HepG2 (cell line): ENCODE data around the gene PRR14. TPM values are rescaled to one million over a fixed set of nuclear protein-coding genes. Genes with fewer than 3 reads are reported as not detected.
A peak's percentile ranks its signal among the peaks of the same experiment; 100 is the strongest.

Experiments used
- ATAC-seq: fragments of 200-7000 bp; cut with Tn5 transposase; 3 replicates; pipeline ENCODE4 v1.9.1; 2020; ENCODE audit warnings: mild to moderate bottlenecking, moderate library complexity
- BruUV-seq: library from RNA; stranded (reverse); fragments of 400-500 nt; replicated peaks from 2 replicates; lab custom pipeline; 2021; lab: Mats Ljungman, UMichigan
- CTCF ChIA-PET: fragments of 300-600 bp; formaldehyde crosslinking; extraction: SDS; loops from one replicate; lab custom pipeline; 2021; ENCODE audit warnings: low total read pairs, inconsistent platforms, low intra/inter-chr PET ratio; lab: Yijun Ruan, JAX
- POLR2A ChIA-PET: fragments of 350-600 bp; sonication (Branson Sonifier 250); formaldehyde crosslinking; loops from one replicate; lab custom pipeline; 2020; ENCODE audit warnings: antibody characterized with exemption, inconsistent platforms; lab: Yijun Ruan, JAX
- DNase-seq: peaks from one replicate; pipeline ENCODE4 v3.0.0-alpha.2; 2015; ENCODE audit warnings: low spot score
- FAIRE-seq: peaks from 3 replicates; lab custom pipeline; 2011; peaks lifted over from hg19 to GRCh38; lab: Jason Lieb, UNC
- H2AFZ ChIP-seq: one replicate; pipeline ENCODE4 v1.6.1; 2011; ENCODE audit warnings: low read length, inconsistent platforms
- H3K27ac ChIP-seq: fragments of 300-600 bp; 3 replicates; pipeline ENCODE4 v1.8.0; 2011; ENCODE audit warnings: mixed run types, mild to moderate bottlenecking, mixed read lengths, low read length, inconsistent platforms; ENCODE audit not compliant: insufficient read depth; ENCODE audit errors: extremely low read length
- H3K27me3 ChIP-seq, 2 experiments: fragments of 200-600 bp in 1 of 2; 2 replicates in 1 of 2; 3 replicates in 1 of 2; pipeline versions ENCODE4 v1.6.0 to v1.8.0; 2011; ENCODE audit warnings: low read length in 2 of 2, mild to moderate bottlenecking in 2 of 2, moderate library complexity in 2 of 2, inconsistent platforms in 1 of 2; ENCODE audit not compliant: insufficient read depth in 2 of 2, control insufficient read depth in 1 of 2
- H3K36me3 ChIP-seq, 2 experiments: fragments of 200-600 bp in 1 of 2; replicated peaks in 1 of 2; 2 replicates in 1 of 2; 3 replicates in 1 of 2; pipeline versions ENCODE4 v1.5.1 to v1.8.0; 2011; ENCODE audit warnings: low read length in 2 of 2, inconsistent platforms in 1 of 2; ENCODE audit not compliant: insufficient read depth in 2 of 2, control insufficient read depth in 1 of 2
- H3K4me1 ChIP-seq: 2 replicates; pipeline ENCODE4 v1.5.1; 2012; ENCODE audit warnings: low read length, inconsistent platforms; ENCODE audit not compliant: insufficient read depth
- H3K4me2 ChIP-seq: 2 replicates; pipeline ENCODE4 v1.6.0; 2011; ENCODE audit warnings: low read depth, low read length, inconsistent platforms
- H3K4me3 ChIP-seq, 3 experiments: fragments of 200-600 bp in 1 of 3; sonication (generic), shearing (Covaris generic) in 1 of 3; replicated peaks in 1 of 3; 2 replicates each; pipeline ENCODE4 v1.5.1; 2011 to 2016; ENCODE audit warnings: low read length in 3 of 3, inconsistent platforms in 2 of 3, low read depth in 2 of 3, mild to moderate bottlenecking in 2 of 3, control low read depth in 1 of 3, mixed read lengths in 1 of 3; ENCODE audit not compliant: insufficient read depth in 1 of 3
- H3K79me2 ChIP-seq: one replicate; pipeline ENCODE4 v1.6.1; 2011; ENCODE audit warnings: low read length, inconsistent platforms; ENCODE audit not compliant: insufficient read depth
- H3K9ac ChIP-seq: 2 replicates; pipeline ENCODE4 v1.6.0; 2011; ENCODE audit warnings: mild to moderate bottlenecking, low read depth, low read length, inconsistent platforms; ENCODE audit not compliant: insufficient read depth
- H3K9me3 ChIP-seq: 2 replicates; pipeline ENCODE4 v1.5.1; 2012; ENCODE audit warnings: mild to moderate bottlenecking, low read length
- H4K20me1 ChIP-seq: 2 replicates; pipeline ENCODE4 v1.6.0; 2011; ENCODE audit warnings: inconsistent platforms, mild to moderate bottlenecking, low read length, moderate library complexity; ENCODE audit not compliant: insufficient read depth
- ETV6 ChIP-seq: sonication (generic); formaldehyde crosslinking; conservative IDR thresholded peaks from 2 replicates; pipeline ENCODE4 v1.4.0; 2020; ENCODE audit warnings: missing genetic modification reagents
- FOXA3 ChIP-seq: IDR thresholded peaks from 2 replicates; pipeline ENCODE4 v1.6.1; 2016; ENCODE audit warnings: missing genetic modification reagents, missing compliant biosample characterization
- JUNB ChIP-seq: sonication (generic); formaldehyde crosslinking; IDR thresholded peaks from 2 replicates; pipeline ENCODE4 v1.8.0; 2022; ENCODE audit warnings: missing genetic modification reagents, mild to moderate bottlenecking, borderline replicate concordance
- RXRA ChIP-seq: sonication (generic); formaldehyde crosslinking; IDR thresholded peaks from 2 replicates; pipeline ENCODE4 v1.5.1; 2020; ENCODE audit warnings: missing genetic modification reagents
- SMAD1 ChIP-seq: sonication (generic); formaldehyde crosslinking; IDR thresholded peaks from 2 replicates; pipeline ENCODE4 v1.4.0; 2020; ENCODE audit warnings: missing genetic modification reagents, low read depth, mild to moderate bottlenecking, borderline replicate concordance
- SOX13 ChIP-seq, 3 experiments: fragments of 450-650 bp in 1 of 3; sonication (generic) in 1 of 3; formaldehyde crosslinking in 1 of 3; IDR thresholded peaks in 2 of 3; conservative IDR thresholded peaks in 1 of 3; 2 replicates each; pipeline versions ENCODE4 v1.5.0 to v1.6.1; 2016 to 2020; ENCODE audit warnings: antibody characterized with exemption in 1 of 3, mild to moderate bottlenecking in 1 of 3, missing compliant biosample characterization in 1 of 3, missing genetic modification reagents in 1 of 3, moderate library complexity in 1 of 3
- SRSF1 ChIP-seq: fragments of 200-400 bp; formaldehyde crosslinking; optimal IDR thresholded peaks from 2 replicates; pipeline ENCODE3; 2017; ENCODE audit warnings: mild to moderate bottlenecking, low read depth, low read length, moderate library complexity
- ZFP37 ChIP-seq: sonication (generic); formaldehyde crosslinking; IDR thresholded peaks from 2 replicates; pipeline ENCODE4 v1.4.0; 2020; ENCODE audit warnings: missing genetic modification reagents, borderline replicate concordance
- ZNF225 ChIP-seq: sonication (generic); formaldehyde crosslinking; IDR thresholded peaks from 2 replicates; pipeline ENCODE4 v1.4.0; 2020; ENCODE audit warnings: mild to moderate bottlenecking, missing genetic modification reagents
- ZNF33A ChIP-seq: sonication (generic); formaldehyde crosslinking; IDR thresholded peaks from 2 replicates; pipeline ENCODE4 v1.5.1; 2020; ENCODE audit warnings: missing genetic modification reagents, mild to moderate bottlenecking, moderate library complexity, borderline replicate concordance
- ZNF629 ChIP-seq: sonication (generic); formaldehyde crosslinking; conservative IDR thresholded peaks from 2 replicates; pipeline ENCODE4 v1.5.0; 2020; ENCODE audit warnings: missing genetic modification reagents
- ZNF672 ChIP-seq: sonication (generic); formaldehyde crosslinking; IDR thresholded peaks from 2 replicates; pipeline ENCODE4 v1.8.1; 2022; ENCODE audit warnings: missing genetic modification reagents
- ZNF768 ChIP-seq: sonication (generic); formaldehyde crosslinking; IDR thresholded peaks from 2 replicates; pipeline ENCODE4 v1.4.0; 2020; ENCODE audit warnings: missing genetic modification reagents
- ZNF788 ChIP-seq: sonication (generic); formaldehyde crosslinking; IDR thresholded peaks from 2 replicates; pipeline ENCODE4 v1.5.0; 2020; ENCODE audit warnings: mild to moderate bottlenecking, missing genetic modification reagents, borderline replicate concordance
- WGBS: methylation state at CpG from one replicate; pipeline ENCODE4 v1.1.6; 2017; ENCODE audit warnings: low lambda C conversion rate; 5-methylcytosine and 5-hydroxymethylcytosine counted together
- in situ Hi-C: cut with HindIII; loops from 2 replicates; pipeline ENCODE4 v1.10.0; 2017; ENCODE audit warnings: low pct_unique_long_range_greater_than_20kb; ENCODE audit not compliant: extremely low pct_ligation_motif_present
- intact Hi-C: fragments of 100-400 bp; cut with micrococcal nuclease; formaldehyde crosslinking; loops from one replicate; pipeline ENCODE4 v1.10.0; 2022; ENCODE audit not compliant: unreplicated experiment
- polyA plus RNA-seq, 8 experiments: library from polyadenylated mRNA; depleted of rRNA in 3 of 8; stranded (reverse) in 7 of 8; unstranded in 1 of 8; fragments of >200 nt; fragmentation: Illumina TruSeq in 4 of 8; extraction: Trizol in 4 of 8; gene quantifications; 2 replicates each; pipeline versions ENCODE4 v1.2.1 to v1.2.3, GENCODE V29; 2011 to 2016; ENCODE audit warnings: low read depth in 4 of 8, missing spikeins in 1 of 8, mixed read lengths in 1 of 8; ENCODE audit not compliant: insufficient read depth in 1 of 8
- total RNA-seq, 5 experiments: library from RNA; depleted of rRNA; stranded (reverse); fragments of >200 nt; fragmentation: Illumina TruSeq; extraction: Trizol; gene quantifications; 2 replicates each; pipeline ENCODE4 v1.2.3, GENCODE V29; 2016; ENCODE audit warnings: low read depth in 1 of 5
- TF ChIP-seq, protein P1 (sequence below): IDR thresholded peaks from 2 replicates; pipeline ENCODE4 v1.6.1; 2016; ENCODE audit warnings: missing genetic modification reagents, missing compliant biosample characterization
- TF ChIP-seq, protein P2 (sequence below): sonication (generic); formaldehyde crosslinking; IDR thresholded peaks from 2 replicates; pipeline ENCODE4 v1.4.0; 2020; ENCODE audit warnings: missing genetic modification reagents, borderline replicate concordance
- TF ChIP-seq, protein P3 (sequence below): IDR thresholded peaks from 2 replicates; pipeline ENCODE4 v1.6.1; 2016; ENCODE audit warnings: mild to moderate bottlenecking

PRR14 gene
- total and polyA plus RNA-seq, 2 of the 13 experiments (the other 11 are each of a cell fraction or from before 2014, with no cell fraction given): 8.4 to 11.0 TPM

DNA sequence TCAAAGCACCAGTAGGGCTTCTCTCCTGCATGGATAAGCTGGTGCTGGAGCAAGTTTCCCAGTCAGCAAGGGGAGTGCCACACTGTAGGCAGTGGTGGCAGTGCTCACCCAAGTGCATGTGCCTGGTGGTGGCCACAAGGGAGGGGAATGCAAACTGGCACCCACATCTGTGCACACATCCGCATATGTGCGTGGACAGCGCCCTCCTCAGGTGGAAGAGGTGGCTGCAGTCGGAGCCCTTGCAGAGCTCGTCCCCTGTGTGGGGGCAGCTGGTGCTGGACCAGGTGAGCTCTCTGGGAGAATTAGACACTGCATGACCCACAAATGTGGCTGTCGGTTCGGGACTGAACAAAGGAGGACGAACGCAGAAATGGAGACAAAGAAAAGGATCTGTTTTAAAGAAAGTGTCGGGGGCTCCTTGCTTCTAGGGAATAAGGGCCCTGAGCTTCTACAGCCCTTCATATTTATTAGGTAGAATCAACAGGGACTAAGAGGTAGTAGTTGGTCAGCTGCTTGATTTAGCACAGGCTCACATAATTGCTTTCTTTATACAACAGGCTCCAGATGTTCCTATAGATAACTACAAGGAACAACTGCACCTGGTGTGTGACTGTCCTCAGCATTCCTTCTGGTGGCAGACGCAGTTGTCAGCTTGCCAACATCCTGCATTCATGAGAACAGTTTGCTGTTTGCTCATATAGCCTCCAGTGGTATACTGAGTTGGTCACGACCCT lies 35.2 kb upstream of the PRR14 start:
- H3K9ac ChIP-seq: no peak overlapping the region
- peak; percentile 94 for ATAC-seq
- H3K4me2 ChIP-seq: peak overlapping the region; percentile 48
- no peaks in the 10 kb centered on the region for H3K36me3 ChIP-seq
- H3K79me2 ChIP-seq: no peaks in the 10 kb centered on the region
- no peak overlapping the region for H3K27ac ChIP-seq
- peaks cover 58% of the 10 kb centered on the region for H3K4me1 ChIP-seq
- H4K20me1 ChIP-seq: no peaks in the 10 kb centered on the region
- BruUV-seq: no TSS peak
- intact Hi-C loops (loop anchor here (2.0 to 5.0 kb wide), 2 partner anchors 13 to 73 kb away; no protein-coding TSS in a partner anchor), in situ Hi-C loops (loop anchor here (10.0 kb wide), 1 partner anchor 261 kb away; the partner anchor contains the start of gene CD2BP2)
- FAIRE-seq: no peak
- no peaks in the 10 kb centered on the region for H3K9me3 ChIP-seq
- ChIA-PET POLR2A (interaction anchor here (0.8 to 1.9 kb wide), 8 partner anchors 11 to 260 kb away, joined by 3 to 5 read pairs (median 4); partner anchors contain the start of genes CD2BP2, DCTPP1, FBRS and ZNF764), CTCF (interaction anchor here (0.8 to 1.9 kb wide), 4 partner anchors 13 to 206 kb away, joined by 3 to 6 read pairs (median 4); partner anchors contain the start of gene DCTPP1)
- H2AFZ ChIP-seq: no peak overlapping the region
- 12% methylated on average over 12 of the region's 12 CpGs for WGBS
- peak; percentile 76 for DNase-seq
- H3K4me3 ChIP-seq: no peak overlapping the region
- peaks cover 0 to 2% of the 10 kb centered on the region in 2 experiments; a peak in 1 of 5 replicates for H3K27me3 ChIP-seq
- TF ChIP-seq, protein P1, sequence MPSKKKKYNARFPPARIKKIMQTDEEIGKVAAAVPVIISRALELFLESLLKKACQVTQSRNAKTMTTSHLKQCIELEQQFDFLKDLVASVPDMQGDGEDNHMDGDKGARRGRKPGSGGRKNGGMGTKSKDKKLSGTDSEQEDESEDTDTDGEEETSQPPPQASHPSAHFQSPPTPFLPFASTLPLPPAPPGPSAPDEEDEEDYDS (CRISPR knock-in tag): peak; percentile 42; the same call in 1 of the 2 replicates
- TF ChIP-seq SOX13 (IDR thresholded peaks at IDR 0.05) (no peak), SOX13 (CRISPR knock-in tag; conservative IDR thresholded peaks at IDR 0.05 in 1 of 2, IDR thresholded peaks at IDR 0.05 in 1 of 2) (0 out of 4 replicates have a peak, but pooled peaks of 1 of the 2 experiments have one; percentile 9), JUNB (CRISPR knock-in tag) (no peak), RXRA (CRISPR knock-in tag) (0 out of 2 replicates have a peak, but pooled peaks have one; percentile 43), ZFP37 (CRISPR knock-in tag) (no peak), FOXA3 (0 out of 2 replicates have a peak, but pooled peaks have one; percentile 29), SMAD1 (CRISPR knock-in tag) (peak; percentile 76; the same call in 1 of the 2 replicates), ETV6 (CRISPR knock-in tag) (no peak; the same call in 1 of the 2 replicates), ZNF33A (no peak), ZNF768 (CRISPR knock-in tag) (peak; percentile 69; the same call in 1 of the 2 replicates), ZNF629 (CRISPR knock-in tag) (no peak), ZNF225 (CRISPR knock-in tag) (peak; percentile 53; the same call in 1 of the 2 replicates), ZNF672 (0 out of 2 replicates have a peak, but pooled peaks have one; percentile 61), SRSF1 (no peak), ZNF788 (CRISPR knock-in tag) (peak; percentile 35; the same call in 1 of the 2 replicates)
- TF ChIP-seq, protein P2, sequence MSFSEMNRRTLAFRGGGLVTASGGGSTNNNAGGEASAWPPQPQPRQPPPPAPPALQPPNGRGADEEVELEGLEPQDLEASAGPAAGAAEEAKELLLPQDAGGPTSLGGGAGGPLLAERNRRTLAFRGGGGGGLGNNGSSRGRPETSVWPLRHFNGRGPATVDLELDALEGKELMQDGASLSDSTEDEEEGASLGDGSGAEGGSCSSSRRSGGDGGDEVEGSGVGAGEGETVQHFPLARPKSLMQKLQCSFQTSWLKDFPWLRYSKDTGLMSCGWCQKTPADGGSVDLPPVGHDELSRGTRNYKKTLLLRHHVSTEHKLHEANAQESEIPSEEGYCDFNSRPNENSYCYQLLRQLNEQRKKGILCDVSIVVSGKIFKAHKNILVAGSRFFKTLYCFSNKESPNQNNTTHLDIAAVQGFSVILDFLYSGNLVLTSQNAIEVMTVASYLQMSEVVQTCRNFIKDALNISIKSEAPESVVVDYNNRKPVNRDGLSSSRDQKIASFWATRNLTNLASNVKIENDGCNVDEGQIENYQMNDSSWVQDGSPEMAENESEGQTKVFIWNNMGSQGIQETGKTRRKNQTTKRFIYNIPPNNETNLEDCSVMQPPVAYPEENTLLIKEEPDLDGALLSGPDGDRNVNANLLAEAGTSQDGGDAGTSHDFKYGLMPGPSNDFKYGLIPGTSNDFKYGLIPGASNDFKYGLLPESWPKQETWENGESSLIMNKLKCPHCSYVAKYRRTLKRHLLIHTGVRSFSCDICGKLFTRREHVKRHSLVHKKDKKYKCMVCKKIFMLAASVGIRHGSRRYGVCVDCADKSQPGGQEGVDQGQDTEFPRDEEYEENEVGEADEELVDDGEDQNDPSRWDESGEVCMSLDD (CRISPR knock-in tag): no peak
- TF ChIP-seq, protein P3, sequence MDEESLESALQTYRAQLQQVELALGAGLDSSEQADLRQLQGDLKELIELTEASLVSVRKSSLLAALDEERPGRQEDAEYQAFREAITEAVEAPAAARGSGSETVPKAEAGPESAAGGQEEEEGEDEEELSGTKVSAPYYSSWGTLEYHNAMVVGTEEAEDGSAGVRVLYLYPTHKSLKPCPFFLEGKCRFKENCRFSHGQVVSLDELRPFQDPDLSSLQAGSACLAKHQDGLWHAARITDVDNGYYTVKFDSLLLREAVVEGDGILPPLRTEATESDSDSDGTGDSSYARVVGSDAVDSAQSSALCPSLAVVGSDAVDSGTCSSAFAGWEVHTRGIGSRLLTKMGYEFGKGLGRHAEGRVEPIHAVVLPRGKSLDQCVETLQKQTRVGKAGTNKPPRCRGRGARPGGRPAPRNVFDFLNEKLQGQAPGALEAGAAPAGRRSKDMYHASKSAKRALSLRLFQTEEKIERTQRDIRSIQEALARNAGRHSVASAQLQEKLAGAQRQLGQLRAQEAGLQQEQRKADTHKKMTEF: peak; percentile 55; the same call in 1 of the 2 replicates
